Endothelial cell of hepatic sinusoid (primary cell): ENCODE results near the gene TRPM3.

ENCODE experiments used
- in situ Hi-C: cut with HindIII; loops from 2 replicates; pipeline ENCODE4 v1.10.0; 2017; ENCODE audit warnings: low sequenced_read_pairs

TRPM3 gene

GRCh38 chr9:70569791-70570190 is 551.6 kb downstream of the TRPM3 start:
- in situ Hi-C loops, result loop anchor here (25.0 kb wide), 1 partner anchor 607 kb away; no protein-coding TSS in a partner anchor

- in situ Hi-C loops, result loop anchor here (25.0 kb wide), 1 partner anchor 607 kb away; no protein-coding TSS in a partner anchor
Measured at GRCh38 chr9:70569070-70569772, 552.2 kb downstream of the TRPM3 start.

- in situ Hi-C loops, result loop anchor here (25.0 kb wide), 1 partner anchor 605 kb away; no protein-coding TSS in a partner anchor
Measured at GRCh38 chr9:70567511-70567910, 553.9 kb downstream of the TRPM3 start.

GRCh38 chr9:70566751-70567150 is 554.7 kb downstream of the TRPM3 start:
- in situ Hi-C loops, result loop anchor here (25.0 kb wide), 1 partner anchor 604 kb away; no protein-coding TSS in a partner anchor

- in situ Hi-C loops, result loop anchor here (25.0 kb wide), 1 partner anchor 604 kb away; no protein-coding TSS in a partner anchor
Measured at GRCh38 chr9:70566066-70566465, 555.4 kb downstream of the TRPM3 start.

DNA sequence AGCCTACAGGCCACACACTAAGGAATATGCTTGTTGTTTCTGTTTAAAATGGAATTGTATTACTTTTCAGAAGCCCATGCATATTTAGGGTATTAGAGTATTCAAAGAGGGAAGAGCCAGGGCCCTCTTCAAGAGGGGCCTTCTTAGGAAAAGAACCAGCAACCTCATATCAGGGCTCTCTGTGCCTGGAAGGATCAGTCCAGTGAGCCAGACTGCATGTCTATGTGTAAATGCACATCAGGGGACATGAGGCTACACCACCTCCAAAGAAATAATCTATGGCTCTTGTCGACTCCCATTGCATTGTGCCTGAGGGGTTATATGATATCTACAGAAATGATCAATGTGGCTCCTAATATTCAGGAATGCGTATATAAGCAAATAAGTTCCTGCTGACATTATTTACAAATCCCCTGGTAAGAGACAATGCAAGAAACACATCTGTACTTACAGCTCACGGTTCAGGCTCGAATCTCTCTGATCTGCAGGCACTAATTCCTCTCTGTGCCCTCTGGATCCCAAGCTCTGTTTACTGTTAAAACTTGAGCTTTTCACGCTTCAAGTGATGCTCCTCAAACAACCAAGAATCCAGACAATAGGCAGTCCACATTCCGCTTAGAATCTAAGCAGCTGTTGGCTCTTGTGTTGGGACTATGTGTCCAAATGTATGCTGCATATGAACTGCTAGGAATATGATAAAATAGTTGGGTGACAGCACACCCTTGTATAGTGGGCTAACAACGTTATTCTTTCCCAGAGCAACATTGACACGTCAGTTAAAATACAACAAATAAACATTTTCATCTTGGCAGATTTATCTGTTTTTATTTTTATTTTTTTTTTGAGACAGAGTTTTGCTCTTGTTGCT is 556.7 kb downstream of the TRPM3 start:
- in situ Hi-C loops, result loop anchor here (25.0 kb wide), 1 partner anchor 602 kb away; no protein-coding TSS in a partner anchor

GRCh38 chr9:70563431-70564204 is 557.8 kb downstream of the TRPM3 start:
- in situ Hi-C loops, result loop anchor here (25.0 kb wide), 1 partner anchor 601 kb away; no protein-coding TSS in a partner anchor

GRCh38 chr9:70563010-70563409 is 558.4 kb downstream of the TRPM3 start:
- in situ Hi-C loops, result loop anchor here (25.0 kb wide), 1 partner anchor 601 kb away; no protein-coding TSS in a partner anchor

GRCh38 chr9:70561786-70562395 is 559.5 kb downstream of the TRPM3 start:
- in situ Hi-C loops, result loop anchor here (25.0 kb wide), 1 partner anchor 600 kb away; no protein-coding TSS in a partner anchor

DNA sequence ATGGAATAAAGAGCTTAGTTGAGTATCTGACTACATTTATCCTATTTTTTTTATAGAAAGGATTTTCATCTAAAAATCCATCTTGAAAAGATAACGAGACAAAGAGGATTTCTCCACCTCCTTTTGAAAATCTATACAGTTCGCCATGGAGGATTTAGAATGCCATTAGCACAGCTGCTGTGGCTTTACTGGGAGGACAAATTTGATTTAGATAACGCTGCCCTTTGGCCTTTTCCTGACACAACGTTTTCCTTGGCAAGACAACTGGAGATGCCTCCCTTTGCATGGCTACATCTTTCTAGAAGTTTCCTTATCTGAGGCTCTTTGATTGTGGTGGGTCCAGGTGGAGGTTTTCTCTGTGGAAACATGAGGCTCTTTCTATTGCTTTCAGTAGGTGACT is 560.3 kb downstream of the TRPM3 start:
- in situ Hi-C loops, result loop anchor here (25.0 kb wide), 1 partner anchor 599 kb away; no protein-coding TSS in a partner anchor

GRCh38 chr9:70559102-70559501 is 562.3 kb downstream of the TRPM3 start:
- in situ Hi-C loops, result loop anchor here (10.0 to 25.0 kb wide), 2 partner anchors 84 to 597 kb away; no protein-coding TSS in a partner anchor

GRCh38 chr9:70557661-70558369 is 563.6 kb downstream of the TRPM3 start:
- in situ Hi-C loops, result loop anchor here (10.0 to 25.0 kb wide), 2 partner anchors 83 to 596 kb away; no protein-coding TSS in a partner anchor

DNA sequence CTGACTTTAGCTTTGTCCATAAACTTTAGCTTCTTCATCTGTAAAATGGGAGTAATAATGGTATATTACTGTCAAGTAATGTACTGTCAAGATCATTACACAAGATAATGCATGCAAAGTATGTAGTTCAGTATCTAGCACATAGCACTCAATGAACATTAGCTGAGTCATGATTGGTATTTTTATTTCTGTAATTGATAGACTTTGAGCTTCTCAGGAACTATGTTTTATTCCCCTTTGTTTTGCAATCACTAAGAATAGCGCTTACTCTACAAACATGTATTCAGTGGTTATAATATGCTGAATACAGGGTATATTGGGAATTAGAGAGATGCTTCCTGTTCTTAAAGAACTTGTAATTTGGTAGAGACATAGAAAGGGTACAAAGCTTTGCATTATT is 564.6 kb downstream of the TRPM3 start:
- in situ Hi-C loops, result loop anchor here (10.0 to 25.0 kb wide), 2 partner anchors 82 to 594 kb away; no protein-coding TSS in a partner anchor

- in situ Hi-C loops, result loop anchor here (10.0 to 25.0 kb wide), 2 partner anchors 80 to 593 kb away; no protein-coding TSS in a partner anchor
Measured at GRCh38 chr9:70554881-70555280, 566.5 kb downstream of the TRPM3 start.

- in situ Hi-C loops, result loop anchor here (10.0 to 25.0 kb wide), 2 partner anchors 79 to 592 kb away; no protein-coding TSS in a partner anchor
Measured at GRCh38 chr9:70553707-70554673, 567.4 kb downstream of the TRPM3 start.

- in situ Hi-C loops, result loop anchor here (10.0 to 25.0 kb wide), 2 partner anchors 78 to 590 kb away; no protein-coding TSS in a partner anchor
Measured at GRCh38 chr9:70552561-70552960, 568.9 kb downstream of the TRPM3 start.

GRCh38 chr9:70551801-70552200 is 569.6 kb downstream of the TRPM3 start:
- in situ Hi-C loops, result loop anchor here (10.0 to 25.0 kb wide), 2 partner anchors 77 to 590 kb away; no protein-coding TSS in a partner anchor

DNA sequence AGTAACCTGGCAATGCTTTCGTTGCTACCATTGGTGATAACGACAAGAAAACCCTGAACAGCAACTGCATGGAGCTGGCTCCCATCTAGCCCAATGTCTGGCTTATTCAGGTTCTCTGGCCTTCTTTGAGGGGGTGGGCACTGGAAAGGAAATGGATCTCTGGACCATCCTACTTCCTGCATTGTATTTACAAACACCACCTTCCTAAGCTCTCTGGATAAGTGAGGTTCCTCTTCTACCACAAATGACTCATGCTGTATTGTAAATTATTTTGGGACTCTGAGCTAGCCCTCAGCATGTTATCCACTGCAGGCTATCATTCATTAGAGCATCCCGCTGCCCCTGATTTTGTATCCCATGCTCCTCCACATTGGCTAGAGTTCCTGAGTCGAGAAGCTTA is 570.0 kb downstream of the TRPM3 start:
- in situ Hi-C loops, result loop anchor here (10.0 to 25.0 kb wide), 2 partner anchors 77 to 589 kb away; no protein-coding TSS in a partner anchor
